ENCODE measurements around the gene COG1. TPM values are rescaled to one million over a fixed set of nuclear protein-coding genes. Genes with fewer than 3 reads are reported as not detected.

COG1 gene
- total RNA-seq, 6 experiments from 2014 or later: 10.5 to 24.7 (median 16.9) TPM

DNA sequence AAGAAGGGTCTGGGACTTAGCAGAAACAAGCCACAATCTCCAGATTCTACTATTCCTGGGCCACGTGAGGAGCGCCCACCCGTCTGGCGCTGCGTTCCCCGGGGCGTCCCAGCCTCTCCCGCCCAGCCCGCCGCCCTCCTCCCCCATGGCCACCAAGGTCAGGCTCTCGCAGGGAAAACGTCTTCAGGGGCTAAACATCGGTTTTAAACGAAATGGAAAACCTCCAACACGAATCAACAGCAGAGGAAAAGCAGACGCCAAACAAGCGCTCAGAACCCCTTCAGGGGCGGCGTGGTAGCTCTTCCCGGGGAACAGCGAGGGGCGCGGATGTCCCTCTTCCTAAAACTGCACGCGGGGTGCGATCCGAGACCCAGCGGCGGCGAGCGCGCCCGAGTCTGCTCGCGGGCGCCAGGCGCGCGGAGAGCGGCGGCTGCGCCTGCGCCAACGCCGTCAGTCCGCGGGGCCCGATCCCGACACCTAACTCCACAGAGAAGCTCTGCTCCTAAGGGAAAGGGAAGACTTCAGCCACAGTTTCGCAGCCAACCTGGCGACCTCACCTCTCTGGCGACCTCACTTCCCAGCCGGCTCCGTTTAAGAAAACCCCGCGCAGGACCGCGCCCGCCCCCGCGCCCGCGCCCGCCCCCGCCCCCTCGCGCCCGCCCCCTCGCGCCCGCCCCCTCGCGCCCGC lies 505 bp upstream of the COG1 start:
- peak overlapping the region; percentile 77 to 99 (median 99) for H3K4me3 ChIP-seq
- TF ChIP-seq POLR2A (IDR thresholded peaks at IDR 0.05): no peak
- TF ChIP-seq, protein P1, sequence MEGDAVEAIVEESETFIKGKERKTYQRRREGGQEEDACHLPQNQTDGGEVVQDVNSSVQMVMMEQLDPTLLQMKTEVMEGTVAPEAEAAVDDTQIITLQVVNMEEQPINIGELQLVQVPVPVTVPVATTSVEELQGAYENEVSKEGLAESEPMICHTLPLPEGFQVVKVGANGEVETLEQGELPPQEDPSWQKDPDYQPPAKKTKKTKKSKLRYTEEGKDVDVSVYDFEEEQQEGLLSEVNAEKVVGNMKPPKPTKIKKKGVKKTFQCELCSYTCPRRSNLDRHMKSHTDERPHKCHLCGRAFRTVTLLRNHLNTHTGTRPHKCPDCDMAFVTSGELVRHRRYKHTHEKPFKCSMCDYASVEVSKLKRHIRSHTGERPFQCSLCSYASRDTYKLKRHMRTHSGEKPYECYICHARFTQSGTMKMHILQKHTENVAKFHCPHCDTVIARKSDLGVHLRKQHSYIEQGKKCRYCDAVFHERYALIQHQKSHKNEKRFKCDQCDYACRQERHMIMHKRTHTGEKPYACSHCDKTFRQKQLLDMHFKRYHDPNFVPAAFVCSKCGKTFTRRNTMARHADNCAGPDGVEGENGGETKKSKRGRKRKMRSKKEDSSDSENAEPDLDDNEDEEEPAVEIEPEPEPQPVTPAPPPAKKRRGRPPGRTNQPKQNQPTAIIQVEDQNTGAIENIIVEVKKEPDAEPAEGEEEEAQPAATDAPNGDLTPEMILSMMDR (IDR thresholded peaks at IDR 0.05): no peak
- intact Hi-C loops (cut with DNase I): no loop called here
- no peaks in the 10 kb centered on the region for H3K9me3 ChIP-seq
- peak overlapping the region; percentile 64 to 80 (median 70) for H3K27ac ChIP-seq
- peaks cover 0 to 6% (median 2%) of the 10 kb centered on the region in 4 donors for H3K4me1 ChIP-seq
- peaks cover 2 to 11% (median 2%) of the 10 kb centered on the region in 4 donors for H3K36me3 ChIP-seq
- DNase-seq: peak; percentile 65 to 74 (median 74)
- ATAC-seq: peak; percentile 56 to 76 (median 70)
- H3K27me3 ChIP-seq: no peaks in the 10 kb centered on the region
- WGBS (ENCODE audit: insufficient coverage, low coverage, low lambda C conversion rate, missing lambda C conversion rate): under 1% methylated on average over 18 of the region's 74 CpGs

DNA sequence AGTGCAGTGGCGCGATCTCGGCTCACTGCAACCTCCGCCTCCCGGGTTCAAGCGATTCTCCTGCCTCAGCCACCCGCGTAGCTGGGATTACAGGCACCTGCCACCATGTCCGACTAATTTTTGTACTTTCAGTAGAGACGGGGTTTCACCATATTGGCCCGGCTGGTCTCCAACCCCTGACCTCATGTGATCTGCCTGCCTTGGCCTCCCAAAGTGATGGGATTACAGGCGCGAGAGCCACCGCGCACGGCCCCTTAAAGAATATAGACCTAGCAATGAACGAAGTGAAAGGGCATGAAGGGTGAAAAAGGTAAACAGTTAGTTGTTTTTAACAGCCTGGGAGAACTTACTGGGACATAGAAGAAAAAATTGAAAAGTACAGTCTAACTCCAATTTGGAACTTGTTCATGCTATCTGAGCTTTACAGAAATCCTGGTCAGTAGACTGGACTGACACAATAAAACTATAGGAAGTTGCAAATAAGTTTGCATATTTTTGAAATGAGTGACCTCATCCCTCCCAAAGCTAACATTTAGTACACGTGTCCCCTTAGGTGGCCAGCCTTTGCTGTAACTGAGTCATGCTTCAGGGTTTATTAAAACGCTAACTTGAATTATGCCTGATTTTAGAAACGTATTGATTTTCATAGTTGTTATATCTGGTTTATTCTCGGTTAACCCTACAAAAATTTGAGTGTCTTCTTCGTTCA lies 1.8 kb downstream of the COG1 start:
- no peaks in the 10 kb centered on the region for H3K9me3 ChIP-seq
- no peak overlapping the region for H3K27ac ChIP-seq
- intact Hi-C loops (cut with DNase I): loop anchor here in 1 of 2 donors (5.0 kb wide), 1 partner anchor 38 kb away; a partner anchor contains a TSS
- TF ChIP-seq, protein P1 (IDR thresholded peaks at IDR 0.05): no peak
- no peak for TF ChIP-seq POLR2A (IDR thresholded peaks at IDR 0.05)
- H3K36me3 ChIP-seq: peaks cover 3 to 34% (median 15%) of the 10 kb centered on the region in 4 donors
- H3K4me1 ChIP-seq: peaks cover 0 to 8% (median 4%) of the 10 kb centered on the region in 4 donors
- no peak for DNase-seq
- H3K27me3 ChIP-seq: no peaks in the 10 kb centered on the region
- 84% methylated on average over 21 of the region's 22 CpGs for WGBS (ENCODE audit: insufficient coverage, low coverage, low lambda C conversion rate, missing lambda C conversion rate)
- ATAC-seq: no peak
- H3K4me3 ChIP-seq: no peak overlapping the region

DNA sequence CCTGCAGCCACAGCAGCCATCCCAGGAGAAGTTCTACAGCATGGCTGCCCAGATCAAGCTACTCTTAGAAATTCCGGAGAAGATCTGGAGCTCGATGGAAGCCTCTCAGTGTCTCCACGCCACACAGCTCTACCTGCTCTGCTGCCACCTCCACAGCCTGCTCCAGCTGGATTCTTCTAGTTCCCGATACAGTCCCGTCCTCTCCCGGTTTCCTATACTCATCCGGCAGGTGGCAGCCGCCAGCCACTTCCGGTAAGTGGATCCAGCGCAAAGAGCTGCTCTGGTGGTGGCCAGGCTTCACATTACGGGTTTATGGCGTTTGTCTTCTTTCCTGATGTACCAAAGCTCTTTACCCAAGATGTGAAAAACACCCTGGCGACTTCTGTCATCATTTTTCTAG lies 3.6 kb downstream of the COG1 start:
- no peaks in the 10 kb centered on the region for H3K9me3 ChIP-seq
- no peak for TF ChIP-seq POLR2A (IDR thresholded peaks at IDR 0.05)
- TF ChIP-seq, protein P1 (IDR thresholded peaks at IDR 0.05): peak; percentile 22 to 45 (median 26)
- no peak overlapping the region for H3K4me3 ChIP-seq
- H3K27ac ChIP-seq: peak overlapping the region in 1 of 3 donors; percentile 19
- DNase-seq (peak; percentile 49 to 71 (median 65)), ATAC-seq (peak; percentile 14 to 37 (median 30))
- H3K36me3 ChIP-seq: peaks cover 12 to 51% (median 25%) of the 10 kb centered on the region in 4 donors
- H3K4me1 ChIP-seq: peaks cover 0 to 25% (median 11%) of the 10 kb centered on the region in 4 donors
- 38% methylated on average over 9 of the region's 13 CpGs for WGBS (ENCODE audit: insufficient coverage, low coverage, low lambda C conversion rate, missing lambda C conversion rate)
- no peaks in the 10 kb centered on the region for H3K27me3 ChIP-seq
- intact Hi-C loops (cut with DNase I): loop anchor here in 1 of 2 donors (5.0 kb wide), 1 partner anchor 36 kb away; a partner anchor contains a TSS

DNA sequence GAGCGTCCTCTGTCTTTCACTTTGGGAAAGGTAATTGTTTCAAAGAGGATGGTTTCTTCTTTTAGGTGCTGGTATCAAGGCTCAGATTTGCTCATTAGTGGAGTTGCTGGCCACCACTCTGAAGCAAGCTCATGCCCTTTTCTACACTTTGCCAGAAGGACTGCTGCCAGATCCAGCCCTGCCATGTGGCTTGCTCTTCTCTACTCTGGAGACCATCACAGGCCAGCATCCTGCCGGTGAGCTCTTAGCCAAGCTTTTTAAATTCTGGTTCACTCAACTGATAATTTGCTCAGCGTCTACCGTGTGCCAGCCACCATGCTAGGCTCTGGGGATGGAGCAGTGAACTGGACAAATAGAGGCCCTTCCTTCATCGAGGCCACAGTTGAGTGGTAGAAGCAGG lies 4.3 kb downstream of the COG1 start:
- no peak overlapping the region for H3K27ac ChIP-seq
- H3K27me3 ChIP-seq: no peaks in the 10 kb centered on the region
- TF ChIP-seq, protein P1 (IDR thresholded peaks at IDR 0.05): no peak
- TF ChIP-seq POLR2A (IDR thresholded peaks at IDR 0.05): no peak
- intact Hi-C loops (cut with DNase I): loop anchor here in 1 of 2 donors (5.0 kb wide), 1 partner anchor 35 kb away; a partner anchor contains a TSS
- no peaks in the 10 kb centered on the region for H3K9me3 ChIP-seq
- ATAC-seq (no peak), DNase-seq (no peak)
- WGBS (ENCODE audit: insufficient coverage, low coverage, low lambda C conversion rate, missing lambda C conversion rate): 61% methylated on average over 3 of the region's 5 CpGs
- H3K36me3 ChIP-seq: peaks cover 12 to 52% (median 25%) of the 10 kb centered on the region in 4 donors
- peaks cover 0 to 25% (median 12%) of the 10 kb centered on the region in 4 donors for H3K4me1 ChIP-seq
- no peak overlapping the region for H3K4me3 ChIP-seq
